HEK293T (cell line): ENCODE data around the gene GJB4.

Experiments used
- CTCF ChIA-PET: fragments of 350-600 bp; formaldehyde crosslinking; extraction: SDS; loops from one replicate; lab custom pipeline; 2021; ENCODE audit warnings: antibody characterized with exemption, inconsistent platforms; lab: Yijun Ruan, JAX
- POLR2A ChIA-PET: fragments of 350-600 bp; formaldehyde crosslinking; extraction: SDS; loops from one replicate; lab custom pipeline; 2020; ENCODE audit warnings: antibody characterized with exemption, inconsistent platforms; lab: Yijun Ruan, JAX
- DNase-seq: peaks from one replicate; pipeline ENCODE4 v3.0.0; 2012; ENCODE audit warnings: mixed read lengths; ENCODE audit errors: extremely low spot score
- ARNT ChIP-seq: fragments of 450-650 bp; IDR thresholded peaks from 2 replicates; pipeline ENCODE4 v1.6.1; 2017; ENCODE audit warnings: mild to moderate bottlenecking
- BHLHE40 ChIP-seq: fragments of 450-650 bp; IDR thresholded peaks from 2 replicates; pipeline ENCODE4 v1.6.1; 2016; ENCODE audit warnings: mild to moderate bottlenecking, moderate library complexity, borderline replicate concordance
- CTBP1 ChIP-seq: fragments of 450-650 bp; IDR thresholded peaks from 2 replicates; pipeline ENCODE4 v1.6.1; 2016; ENCODE audit warnings: borderline replicate concordance
- ELF4 ChIP-seq: fragments of 450-650 bp; IDR thresholded peaks from 2 replicates; pipeline ENCODE4 v1.6.1; 2017; ENCODE audit warnings: antibody characterized with exemption
- FOXA1 ChIP-seq: fragments of 450-650 bp; IDR thresholded peaks from 2 replicates; pipeline ENCODE4 v1.6.1; 2016; ENCODE audit warnings: mild to moderate bottlenecking
- FOXK2 ChIP-seq: fragments of 450-650 bp; IDR thresholded peaks from 2 replicates; pipeline ENCODE4 v1.6.1; 2016; ENCODE audit warnings: mild to moderate bottlenecking
- FOXM1 ChIP-seq: fragments of 450-650 bp; IDR thresholded peaks from 2 replicates; pipeline ENCODE4 v1.6.1; 2017; ENCODE audit warnings: mild to moderate bottlenecking, borderline replicate concordance
- HDGF ChIP-seq: fragments of 450-650 bp; IDR thresholded peaks from 2 replicates; pipeline ENCODE4 v1.6.1; 2017; ENCODE audit warnings: antibody characterized with exemption, borderline replicate concordance
- L3MBTL2 ChIP-seq: fragments of 450-650 bp; conservative IDR thresholded peaks from 2 replicates; pipeline ENCODE4 v1.6.1; 2016; ENCODE audit warnings: mild to moderate bottlenecking
- LEF1 ChIP-seq: fragments of 450-650 bp; IDR thresholded peaks from 2 replicates; pipeline ENCODE4 v1.6.1; 2017; ENCODE audit warnings: mild to moderate bottlenecking, borderline replicate concordance
- NFRKB ChIP-seq: fragments of 450-650 bp; IDR thresholded peaks from 2 replicates; pipeline ENCODE4 v1.6.1; 2016; ENCODE audit warnings: mild to moderate bottlenecking, moderate library complexity
- SP1 ChIP-seq: fragments of 450-650 bp; IDR thresholded peaks from 2 replicates; pipeline ENCODE4 v1.6.1; 2017
- SUZ12 ChIP-seq: fragments of 450-650 bp; IDR thresholded peaks from 2 replicates; pipeline ENCODE4 v1.6.1; 2016; ENCODE audit warnings: mild to moderate bottlenecking
- TARDBP ChIP-seq: fragments of 450-650 bp; IDR thresholded peaks from 2 replicates; pipeline ENCODE4 v1.6.1; 2016
- ZNF384 ChIP-seq: fragments of 450-650 bp; IDR thresholded peaks from 2 replicates; pipeline ENCODE4 v1.6.1; 2016
- TF ChIP-seq, protein P1 (sequence below): fragments of 450-650 bp; IDR thresholded peaks from 2 replicates; pipeline ENCODE4 v1.6.1; 2016

GJB4 gene

DNA sequence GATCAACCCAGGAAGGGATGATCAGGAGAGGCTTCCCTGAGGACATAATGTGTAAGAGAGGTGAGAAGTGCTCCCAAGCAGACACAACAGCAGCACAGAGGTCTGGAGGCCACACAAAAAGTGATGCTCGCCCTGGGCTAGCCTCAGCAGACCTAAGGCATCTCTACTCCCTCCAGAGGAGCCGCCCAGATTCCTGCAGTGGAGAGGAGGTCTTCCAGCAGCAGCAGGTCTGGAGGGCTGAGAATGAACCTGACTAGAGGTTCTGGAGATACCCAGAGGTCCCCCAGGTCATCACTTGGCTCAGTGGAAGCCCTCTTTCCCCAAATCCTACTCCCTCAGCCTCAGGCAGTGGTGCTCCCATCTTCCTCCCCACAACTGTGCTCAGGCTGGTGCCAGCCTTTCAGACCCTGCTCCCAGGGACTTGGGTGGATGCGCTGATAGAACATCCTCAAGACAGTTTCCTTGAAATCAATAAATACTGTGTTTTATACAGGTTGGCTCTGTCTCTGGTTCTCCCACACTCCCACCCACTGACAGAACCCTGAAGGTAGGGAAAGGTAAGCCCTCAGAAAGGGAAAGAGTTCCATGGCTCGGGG lies 26.4 kb downstream of the GJB4 start:
- TF ChIP-seq TARDBP = no peak
- TF ChIP-seq LEF1 = no peak
- no peak for TF ChIP-seq L3MBTL2
- no peak for TF ChIP-seq FOXK2
- no peak for TF ChIP-seq FOXM1
- TF ChIP-seq HDGF = no peak
- TF ChIP-seq NFRKB = no peak
- TF ChIP-seq FOXA1 = no peak
- TF ChIP-seq CTBP1 = no peak
- TF ChIP-seq ARNT = no peak
- no peak for TF ChIP-seq ZNF384
- no peak for TF ChIP-seq SP1
- no peak for DNase-seq
- CTCF ChIA-PET = interaction anchor here (0.6 to 1.8 kb wide), 4 partner anchors 23 to 254 kb away, joined by 3 to 6 read pairs (median 3); no protein-coding TSS in a partner anchor
- POLR2A ChIA-PET = no interaction called here

DNA sequence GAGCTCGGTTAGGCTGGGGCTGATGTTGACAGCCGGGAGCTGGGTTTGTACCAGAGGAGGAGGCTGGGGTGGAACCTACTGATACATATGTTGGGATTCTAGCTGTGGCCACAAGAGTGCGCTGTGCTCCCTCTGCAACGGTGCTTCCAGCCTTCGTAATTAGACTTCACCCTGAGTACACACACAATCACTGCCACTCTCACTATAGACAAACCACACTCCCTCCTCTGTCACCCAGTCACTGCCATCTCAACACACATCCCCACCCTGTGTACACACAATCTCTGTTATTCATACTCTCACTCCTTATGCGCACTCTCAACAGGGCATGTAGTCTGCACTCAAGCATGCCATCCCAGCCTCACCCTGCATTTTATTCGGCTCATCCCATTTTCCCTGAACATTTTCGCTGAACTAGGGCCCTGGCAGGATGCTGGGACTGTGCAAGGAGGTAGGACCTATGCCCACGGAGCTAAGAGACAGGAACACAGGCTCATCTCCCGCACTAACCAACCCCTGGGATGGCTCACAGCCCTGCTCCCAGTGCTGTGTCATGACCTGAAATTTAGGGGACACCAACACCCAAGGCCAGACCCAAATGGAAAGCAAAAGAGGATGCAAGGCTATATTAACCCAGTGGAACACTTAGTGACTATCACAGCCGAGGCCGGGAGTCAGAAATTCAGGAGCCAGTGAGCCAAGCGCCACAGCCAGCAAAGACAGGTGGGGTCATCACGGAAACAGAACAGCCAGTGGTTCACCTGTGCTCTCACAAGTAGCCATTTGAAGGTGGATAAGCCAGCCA lies 27.2 kb downstream of the GJB4 start:
- ChIA-PET POLR2A (no interaction called here), CTCF (interaction anchor here (0.6 to 1.8 kb wide), 4 partner anchors 23 to 254 kb away, joined by 3 to 6 read pairs (median 3); no protein-coding TSS in a partner anchor)
- peak; percentile 80 for DNase-seq
- TF ChIP-seq BHLHE40 = no peak
- no peak for TF ChIP-seq CTBP1
- no peak for TF ChIP-seq NFRKB
- TF ChIP-seq FOXA1 = no peak
- no peak for TF ChIP-seq ELF4
- no peak for TF ChIP-seq FOXM1
- no peak for TF ChIP-seq ARNT
- no peak for TF ChIP-seq TARDBP
- no peak for TF ChIP-seq HDGF
- TF ChIP-seq SUZ12 = no peak
- no peak for TF ChIP-seq SP1
- no peak for TF ChIP-seq L3MBTL2

DNA sequence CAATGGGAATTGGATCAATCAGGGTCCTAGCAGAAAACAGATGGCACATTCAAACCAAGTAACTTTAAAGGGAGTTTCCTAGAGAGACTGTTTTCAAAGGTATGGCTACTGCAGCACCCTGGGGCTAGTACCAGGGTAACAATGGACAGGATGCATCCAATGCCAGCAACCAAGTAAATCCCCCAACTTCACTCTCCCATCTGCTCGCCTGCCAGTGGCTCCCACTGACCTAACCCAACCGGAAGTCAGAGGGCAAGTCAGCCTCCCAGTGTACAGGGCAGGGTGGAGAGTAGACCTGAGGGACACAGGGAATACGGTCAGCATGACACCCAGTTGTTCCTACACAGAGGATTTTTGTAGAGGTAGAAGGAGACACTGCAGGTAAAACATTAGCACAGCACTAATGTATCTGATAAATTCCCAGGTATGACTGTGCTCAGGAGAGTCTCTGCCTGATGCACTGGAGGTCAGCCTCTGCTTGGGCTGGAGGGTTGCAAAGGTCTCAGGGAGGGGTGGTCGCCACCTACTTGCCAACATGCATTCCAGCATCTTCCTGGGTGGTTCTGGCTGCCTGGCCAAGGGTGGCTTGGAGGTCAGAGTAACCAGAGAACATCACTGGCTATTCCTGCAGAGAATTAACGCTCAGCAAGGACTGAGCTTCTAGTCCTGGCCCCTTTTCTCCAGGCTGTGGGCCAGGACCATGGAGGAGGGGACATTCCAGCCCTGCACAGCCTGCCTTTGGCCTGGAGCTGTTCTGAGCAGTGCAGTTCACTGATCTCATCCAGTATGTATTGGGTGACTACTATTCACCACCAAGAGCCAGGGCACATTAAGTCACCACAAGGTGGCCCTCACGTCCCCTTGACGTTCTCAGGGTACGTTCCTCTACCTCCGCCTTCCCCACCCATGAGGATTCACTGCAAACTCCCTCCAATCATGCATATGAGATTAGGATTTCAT lies 28.2 kb downstream of the GJB4 start:
- peak; percentile 31 for DNase-seq
- ChIA-PET CTCF (interaction anchor here (1.8 kb wide), 1 partner anchor 65 kb away, joined by 6 read pairs; no protein-coding TSS in a partner anchor), POLR2A (no interaction called here)
- no peak for TF ChIP-seq NFRKB
- no peak for TF ChIP-seq SUZ12
- no peak for TF ChIP-seq L3MBTL2
- TF ChIP-seq BHLHE40 = no peak
- TF ChIP-seq ELF4 = no peak
- no peak for TF ChIP-seq FOXA1
- TF ChIP-seq ZNF384 = no peak
- TF ChIP-seq FOXM1 = no peak
- TF ChIP-seq LEF1 = no peak
- no peak for TF ChIP-seq SP1
- TF ChIP-seq HDGF = no peak
- TF ChIP-seq FOXK2 = no peak
- TF ChIP-seq, protein P1, sequence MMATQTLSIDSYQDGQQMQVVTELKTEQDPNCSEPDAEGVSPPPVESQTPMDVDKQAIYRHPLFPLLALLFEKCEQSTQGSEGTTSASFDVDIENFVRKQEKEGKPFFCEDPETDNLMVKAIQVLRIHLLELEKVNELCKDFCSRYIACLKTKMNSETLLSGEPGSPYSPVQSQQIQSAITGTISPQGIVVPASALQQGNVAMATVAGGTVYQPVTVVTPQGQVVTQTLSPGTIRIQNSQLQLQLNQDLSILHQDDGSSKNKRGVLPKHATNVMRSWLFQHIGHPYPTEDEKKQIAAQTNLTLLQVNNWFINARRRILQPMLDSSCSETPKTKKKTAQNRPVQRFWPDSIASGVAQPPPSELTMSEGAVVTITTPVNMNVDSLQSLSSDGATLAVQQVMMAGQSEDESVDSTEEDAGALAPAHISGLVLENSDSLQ = no peak
- TF ChIP-seq TARDBP = no peak
- no peak for TF ChIP-seq ARNT
- TF ChIP-seq CTBP1 = no peak

DNA sequence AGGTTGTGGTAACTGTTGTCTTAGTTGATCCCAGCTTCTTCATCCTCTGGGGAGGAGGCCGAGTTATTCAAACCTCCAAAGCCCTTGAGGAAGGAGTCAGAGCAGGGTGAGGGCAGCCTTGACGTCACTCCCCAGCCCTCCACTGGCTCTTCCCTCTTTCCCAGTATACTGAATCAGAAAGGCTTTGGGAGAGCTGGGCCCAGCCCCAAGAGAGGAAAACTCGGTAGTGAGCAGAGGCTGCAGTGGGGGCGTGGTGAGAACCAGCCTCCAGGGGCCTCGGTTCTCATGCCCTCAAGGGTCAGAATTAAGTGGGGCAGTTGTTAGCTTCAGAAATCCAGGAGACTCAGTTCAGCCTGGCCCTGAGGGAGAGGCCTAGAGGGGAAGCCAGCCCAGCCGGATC lies 31.4 kb downstream of the GJB4 start:
- ChIA-PET CTCF (interaction anchor here (0.9 kb wide), 1 partner anchor 18 kb away, joined by 3 read pairs; no protein-coding TSS in a partner anchor), POLR2A (no interaction called here)
- TF ChIP-seq FOXK2 (no peak), ELF4 (no peak), LEF1 (no peak), TARDBP (no peak), FOXA1 (no peak), NFRKB (no peak), BHLHE40 (no peak), ARNT (no peak), HDGF (no peak), FOXM1 (no peak), L3MBTL2 (no peak), ZNF384 (no peak), CTBP1 (no peak)
- TF ChIP-seq, protein P1 = no peak
- DNase-seq = no peak

DNA sequence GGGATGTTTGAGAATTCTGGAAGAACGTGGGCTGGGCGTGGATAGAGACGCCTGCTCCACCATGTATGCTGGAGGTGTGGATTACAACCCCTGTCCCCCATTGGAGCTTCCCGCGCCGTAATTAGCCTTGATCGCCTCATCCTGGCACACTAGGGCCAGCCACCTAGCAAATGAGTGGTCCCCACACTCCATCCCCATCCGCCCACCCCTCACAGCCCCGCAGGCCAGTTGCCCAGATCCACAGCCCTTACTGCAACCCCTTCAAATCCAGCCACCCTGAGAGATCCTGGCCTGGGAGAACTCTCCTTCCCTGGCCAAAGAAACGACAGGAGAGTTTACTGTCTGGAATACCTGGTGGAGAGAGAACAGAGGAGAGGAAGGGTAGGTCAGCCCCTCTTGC lies 32.9 kb downstream of the GJB4 start:
- TF ChIP-seq CTBP1 = no peak
- DNase-seq = no peak
- POLR2A ChIA-PET = no interaction called here
- CTCF ChIA-PET = no interaction called here
